Activated naive CD8-positive, alpha-beta T cell treated with anti-CD3 and anti-CD28 coated beads, Interleukin-2, amount 50 U/mL, for 24 hours (primary cell): ENCODE data around the gene CHRNA5.
"Not testable (repeated sequence)": the region's sequence is repeated elsewhere in the genome, so short reads cannot be mapped to it uniquely, and the experiment has no call there.

Source experiments
- ATAC-seq: fragments of 150-1000 bp; cut with Tn5 transposase; one replicate; pipeline ENCODE4 v1.10.0; 2021
- DNase-seq: peaks from one replicate; pipeline ENCODE4 v3.0.0; 2021
- H3K27ac Mint-ChIP-seq: one replicate; pipeline ENCODE4 v1.8.0; 2021; ENCODE audit warnings: mild to moderate bottlenecking, mixed read lengths
- H3K27me3 Mint-ChIP-seq: one replicate; pipeline ENCODE4 v1.8.0; 2021; ENCODE audit warnings: mixed read lengths
- H3K36me3 Mint-ChIP-seq: one replicate; pipeline ENCODE4 v1.8.0; 2021; ENCODE audit warnings: low read depth, mixed read lengths
- H3K4me1 Mint-ChIP-seq: one replicate; pipeline ENCODE4 v1.8.0; 2021; ENCODE audit warnings: mixed read lengths
- H3K4me3 Mint-ChIP-seq: one replicate; pipeline ENCODE4 v1.8.0; 2021; ENCODE audit warnings: mild to moderate bottlenecking, moderate library complexity, mixed read lengths
- H3K9me3 Mint-ChIP-seq: one replicate; pipeline ENCODE4 v1.8.0; 2021; ENCODE audit warnings: mixed read lengths

The CHRNA5 gene

DNA sequence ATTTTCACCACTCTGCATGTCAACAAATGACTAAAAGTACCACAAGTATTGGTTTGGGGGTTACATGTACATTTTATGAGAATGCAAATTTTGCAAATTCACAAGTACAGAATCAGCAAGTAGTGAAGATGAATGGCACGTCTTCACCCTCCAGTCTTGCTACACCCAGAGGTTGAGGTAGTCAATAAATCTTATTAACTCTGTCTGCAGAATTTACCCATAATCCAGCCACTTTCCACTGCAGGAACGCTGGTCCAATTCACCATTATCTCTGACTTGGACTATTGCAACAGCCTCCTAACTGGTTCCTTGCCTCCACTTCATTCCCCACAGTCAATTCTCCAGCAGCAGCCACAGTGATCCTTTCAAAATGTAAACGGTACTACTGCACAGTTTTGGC lies 14.5 kb upstream of the CHRNA5 start:
- Mint-ChIP-seq H3K9me3 (no peaks in the 10 kb centered on the region), H3K27me3 (no peaks in the 10 kb centered on the region), H3K27ac (no peak overlapping the region), H3K4me3 (no peak overlapping the region), H3K36me3 (peaks cover 32% of the 10 kb centered on the region), H3K4me1 (no peaks in the 10 kb centered on the region)
- DNase-seq: no peak
- ATAC-seq: no peak

DNA sequence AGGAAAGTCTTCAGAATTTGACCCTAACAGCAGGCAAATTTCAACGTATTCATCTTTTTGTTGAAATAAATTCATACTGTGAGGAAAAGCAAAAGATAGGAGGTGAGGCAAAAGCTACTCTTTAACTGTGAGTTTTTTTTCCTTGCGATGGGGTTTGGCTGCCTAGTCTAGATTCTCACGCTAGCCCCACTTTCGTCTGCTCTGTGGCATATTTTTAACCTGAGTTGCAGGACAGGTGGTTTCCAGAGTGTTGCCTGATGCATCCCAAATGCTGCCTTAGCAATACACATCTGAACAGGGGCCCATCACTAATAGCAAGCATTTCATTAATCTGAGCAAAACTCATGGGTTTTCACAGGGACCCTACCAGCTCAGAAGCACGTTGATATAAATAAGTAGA lies 13.4 kb upstream of the CHRNA5 start:
- Mint-ChIP-seq H3K4me1 (no peaks in the 10 kb centered on the region), H3K27ac (no peak overlapping the region), H3K9me3 (no peaks in the 10 kb centered on the region), H3K4me3 (no peak overlapping the region), H3K27me3 (no peaks in the 10 kb centered on the region), H3K36me3 (peaks cover 23% of the 10 kb centered on the region)
- DNase-seq: no peak
- ATAC-seq: no peak

DNA sequence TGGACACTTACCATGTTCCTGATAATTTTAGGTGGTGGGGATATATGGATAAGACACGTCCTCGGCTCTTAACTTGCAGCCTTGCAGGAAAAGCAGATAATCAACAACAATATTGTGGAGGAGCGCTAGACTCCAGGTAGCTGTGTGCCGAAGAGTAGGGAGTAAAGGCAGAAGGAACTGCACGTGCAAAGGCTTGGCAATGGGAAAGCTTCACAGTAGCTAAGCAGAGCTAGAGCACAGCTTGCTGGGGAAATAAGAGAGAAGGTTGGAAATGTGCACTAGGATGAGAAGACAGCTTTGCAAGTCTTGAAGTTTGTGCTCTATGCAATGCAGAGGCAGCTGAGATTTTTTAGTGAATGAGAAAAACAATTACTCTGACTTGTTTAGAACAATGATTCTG lies 12.7 kb upstream of the CHRNA5 start:
- no peaks in the 10 kb centered on the region for H3K27me3 Mint-ChIP-seq
- no peaks in the 10 kb centered on the region for H3K9me3 Mint-ChIP-seq
- no peak overlapping the region for H3K27ac Mint-ChIP-seq
- H3K36me3 Mint-ChIP-seq: peaks cover 21% of the 10 kb centered on the region
- no peak for ATAC-seq
- no peaks in the 10 kb centered on the region for H3K4me1 Mint-ChIP-seq
- H3K4me3 Mint-ChIP-seq: no peak overlapping the region
- DNase-seq: no peak

DNA sequence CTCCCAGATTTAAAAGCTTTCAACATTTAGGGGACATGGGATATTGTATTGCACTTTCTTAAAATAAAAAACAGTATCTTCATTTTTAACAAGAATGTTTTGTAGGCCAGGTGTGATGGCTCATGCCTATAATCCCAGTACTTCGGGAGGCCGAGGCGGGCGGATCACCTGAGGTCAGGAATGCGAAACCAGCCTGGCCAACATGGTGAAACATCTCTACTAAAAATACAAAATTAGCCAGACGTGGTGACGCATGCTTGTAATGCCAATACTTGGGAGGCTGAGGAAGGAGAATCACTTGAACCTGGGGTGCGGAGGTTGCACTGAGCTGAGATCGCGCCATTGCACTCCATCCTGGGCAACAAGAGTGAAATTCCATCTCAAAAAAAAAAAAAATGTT lies 5.1 kb upstream of the CHRNA5 start:
- not testable (repeated sequence) for H3K9me3 Mint-ChIP-seq, ATAC-seq, H3K36me3 Mint-ChIP-seq, H3K27me3 Mint-ChIP-seq, H3K4me1 Mint-ChIP-seq, DNase-seq, H3K4me3 Mint-ChIP-seq, H3K27ac Mint-ChIP-seq

DNA sequence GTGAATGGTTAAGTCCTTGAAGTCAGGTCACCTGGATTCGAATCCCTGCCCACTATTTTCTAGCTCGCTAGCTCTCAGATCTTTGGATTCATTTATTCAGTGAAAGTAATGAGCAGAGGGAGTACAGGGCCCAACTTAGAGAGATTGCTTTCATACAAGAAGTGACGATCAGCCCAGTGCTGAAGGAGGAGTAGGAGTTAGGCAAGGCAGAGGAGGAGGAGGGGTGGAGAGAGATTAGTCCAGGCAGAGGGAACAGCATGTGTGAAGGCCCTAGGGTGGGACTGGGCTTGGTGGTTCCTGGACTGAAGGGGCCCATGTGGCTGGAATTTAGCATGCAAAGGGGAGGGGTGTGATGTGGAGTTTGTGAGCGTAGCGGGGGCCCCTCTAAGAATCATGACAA lies 3.8 kb upstream of the CHRNA5 start:
- no peak for DNase-seq
- Mint-ChIP-seq H3K4me1 (peaks cover 16% of the 10 kb centered on the region), H3K9me3 (no peaks in the 10 kb centered on the region), H3K36me3 (no peaks in the 10 kb centered on the region), H3K4me3 (no peak overlapping the region), H3K27ac (no peak overlapping the region), H3K27me3 (peaks cover 12% of the 10 kb centered on the region)
- no peak for ATAC-seq

DNA sequence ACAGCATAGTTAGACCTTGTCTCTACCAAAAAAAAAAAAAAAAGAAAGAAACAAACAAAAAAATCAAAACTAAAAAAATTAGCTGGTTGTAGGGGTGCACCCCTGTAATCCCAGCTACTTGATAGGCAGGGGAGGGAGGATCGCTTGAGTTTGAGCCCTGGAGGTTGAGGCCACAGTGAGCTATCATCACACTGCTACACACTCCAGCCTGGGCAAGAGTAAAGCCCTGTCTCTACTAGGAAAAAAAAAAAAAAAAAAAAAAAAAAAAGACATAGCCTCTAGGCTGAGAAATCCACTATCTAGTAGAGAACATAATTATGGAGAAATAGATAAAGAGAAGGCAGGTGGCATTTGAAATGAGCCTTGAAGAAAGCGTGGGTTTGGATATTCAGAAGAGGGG lies 2.2 kb upstream of the CHRNA5 start:
- ATAC-seq (no peak), DNase-seq (no peak)
- no peak overlapping the region for H3K27ac Mint-ChIP-seq
- H3K36me3 Mint-ChIP-seq: no peaks in the 10 kb centered on the region
- H3K9me3 Mint-ChIP-seq: no peaks in the 10 kb centered on the region
- H3K4me1 Mint-ChIP-seq: peaks cover 25% of the 10 kb centered on the region
- H3K4me3 Mint-ChIP-seq: no peak overlapping the region
- H3K27me3 Mint-ChIP-seq: peaks cover 21% of the 10 kb centered on the region

DNA sequence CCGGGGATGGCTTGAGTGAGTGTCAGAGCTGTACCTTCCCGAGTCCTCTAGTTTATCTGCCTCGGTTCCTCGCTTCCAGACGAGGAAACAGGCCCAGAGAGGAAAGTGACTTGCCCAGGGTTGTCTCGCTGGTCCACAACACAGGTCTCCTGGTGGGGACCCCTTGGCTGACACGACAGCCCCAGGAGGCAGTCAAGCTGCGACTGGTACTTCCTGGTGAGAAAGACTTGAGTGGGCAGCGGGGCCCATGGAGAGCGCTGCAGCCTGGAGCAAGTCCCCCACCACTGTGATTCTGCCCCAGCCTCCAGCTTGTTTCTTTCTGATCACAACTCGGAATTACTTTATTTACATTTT lies 600 bp upstream of the CHRNA5 start:
- H3K36me3 Mint-ChIP-seq: no peaks in the 10 kb centered on the region
- peaks cover 21% of the 10 kb centered on the region for H3K27me3 Mint-ChIP-seq
- H3K4me3 Mint-ChIP-seq: peak overlapping the region; percentile 85
- ATAC-seq (peak; percentile 15), DNase-seq (peak; percentile 4)
- H3K9me3 Mint-ChIP-seq: no peaks in the 10 kb centered on the region
- H3K27ac Mint-ChIP-seq: no peak overlapping the region
- peaks cover 27% of the 10 kb centered on the region for H3K4me1 Mint-ChIP-seq

DNA sequence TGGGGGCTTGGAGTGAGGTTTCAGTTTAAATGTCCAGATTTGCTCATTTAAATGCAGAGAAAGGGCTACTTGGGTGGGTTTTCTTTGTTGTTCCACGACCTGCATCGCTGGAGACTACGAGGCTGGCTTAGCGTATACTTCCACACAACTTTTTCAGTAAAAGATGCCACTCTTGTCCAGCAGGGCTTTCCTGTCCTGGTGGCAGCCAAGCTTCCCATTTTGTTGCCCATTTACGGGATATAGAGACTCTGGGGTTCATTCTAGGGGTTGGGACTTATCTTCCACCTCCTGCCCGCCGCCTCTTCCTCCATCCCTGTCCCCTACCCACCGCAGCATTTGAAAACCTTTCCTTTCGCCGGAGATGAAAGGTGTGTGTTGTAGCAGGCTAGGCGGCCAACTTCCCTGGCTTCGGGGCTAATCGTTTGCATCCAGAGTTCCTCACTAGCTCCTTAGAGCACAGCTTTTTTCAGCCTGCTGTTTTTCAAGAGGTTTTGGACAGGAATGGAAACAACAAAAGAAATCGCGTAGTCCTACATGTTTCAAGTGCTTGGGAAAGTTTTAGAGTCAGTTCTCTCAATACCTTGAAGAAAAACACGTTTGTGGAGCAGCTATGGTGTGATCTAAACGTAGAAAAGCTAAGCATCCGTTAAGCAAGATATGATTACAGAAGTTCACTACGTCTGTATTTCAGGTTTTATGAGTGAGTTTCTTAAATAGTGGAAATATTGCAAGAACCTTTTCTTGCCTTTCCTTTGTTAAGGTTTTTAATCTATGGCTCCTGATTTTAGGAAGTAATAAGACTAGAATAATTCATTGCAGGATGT lies 843 bp downstream of the CHRNA5 start:
- H3K27me3 Mint-ChIP-seq: peaks cover 21% of the 10 kb centered on the region
- peaks cover 27% of the 10 kb centered on the region for H3K4me1 Mint-ChIP-seq
- no peak for DNase-seq
- ATAC-seq: peak; percentile 18
- peak overlapping the region; percentile 85 for H3K4me3 Mint-ChIP-seq
- H3K9me3 Mint-ChIP-seq: no peaks in the 10 kb centered on the region
- H3K36me3 Mint-ChIP-seq: no peaks in the 10 kb centered on the region
- peak overlapping the region; percentile 65 for H3K27ac Mint-ChIP-seq

DNA sequence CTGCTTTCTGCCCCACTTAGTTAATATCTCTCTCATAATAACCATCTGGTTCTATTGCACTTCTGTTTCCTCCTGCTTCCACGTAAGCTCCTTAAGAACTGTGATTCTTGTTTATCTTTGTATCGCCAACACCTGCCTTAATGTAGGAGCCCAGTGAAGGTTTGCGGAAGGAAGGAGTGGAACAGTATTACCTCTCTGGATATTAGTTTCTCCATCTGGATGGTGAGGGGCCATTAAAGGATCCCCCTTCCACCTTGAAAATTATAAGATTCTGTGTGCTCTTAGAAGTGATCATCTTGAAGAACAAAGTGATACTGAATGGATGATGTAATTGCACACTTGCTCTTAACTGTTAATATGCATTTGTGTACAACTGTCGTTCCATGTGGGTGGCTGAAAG lies 2.2 kb downstream of the CHRNA5 start:
- no peaks in the 10 kb centered on the region for H3K36me3 Mint-ChIP-seq
- DNase-seq (no peak), ATAC-seq (no peak)
- peak overlapping the region; percentile 6 for H3K4me3 Mint-ChIP-seq
- no peak overlapping the region for H3K27ac Mint-ChIP-seq
- peaks cover 21% of the 10 kb centered on the region for H3K27me3 Mint-ChIP-seq
- H3K4me1 Mint-ChIP-seq: peaks cover 27% of the 10 kb centered on the region
- no peaks in the 10 kb centered on the region for H3K9me3 Mint-ChIP-seq

DNA sequence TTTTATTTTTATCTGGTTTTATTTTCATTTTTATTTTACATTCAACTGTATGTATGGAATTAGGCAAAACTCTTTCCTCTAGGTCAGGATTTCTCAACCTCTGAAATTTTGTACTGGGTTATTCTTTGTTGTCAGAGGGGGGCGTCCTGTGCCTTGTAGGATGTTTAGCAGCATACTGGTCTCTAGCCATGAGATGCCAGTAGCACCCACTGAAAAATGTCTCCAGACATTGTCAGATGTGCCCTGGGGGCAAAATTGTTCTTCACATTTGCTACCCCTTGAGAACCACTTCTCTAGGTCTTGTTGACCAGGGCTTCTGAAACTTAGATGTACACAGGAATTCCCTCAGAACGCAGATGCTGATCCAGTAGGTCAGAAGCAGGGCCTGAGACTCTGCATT lies 5.4 kb downstream of the CHRNA5 start:
- no peaks in the 10 kb centered on the region for H3K36me3 Mint-ChIP-seq
- peaks cover 14% of the 10 kb centered on the region for H3K27me3 Mint-ChIP-seq

DNA sequence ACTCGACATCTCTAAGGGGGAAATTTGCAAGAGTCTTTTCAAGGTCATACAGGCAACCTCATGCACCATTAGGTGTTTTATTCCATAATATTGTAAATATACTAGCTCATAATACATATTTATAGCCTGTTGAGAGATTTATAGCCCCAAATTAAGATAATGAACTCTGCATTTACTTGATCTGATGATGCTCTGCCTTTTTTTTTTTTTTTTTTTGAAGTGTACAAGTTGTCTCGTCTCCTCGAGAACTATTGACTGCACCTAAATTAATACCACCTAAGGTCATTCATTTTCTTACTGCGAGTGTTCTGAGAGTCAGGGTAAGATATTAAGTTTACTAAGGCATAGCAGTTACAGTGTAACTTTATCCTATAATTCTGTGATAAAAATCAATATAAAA lies 6.1 kb downstream of the CHRNA5 start:
- no peak overlapping the region for H3K4me3 Mint-ChIP-seq
- DNase-seq (no peak), ATAC-seq (no peak)
- no peak overlapping the region for H3K27ac Mint-ChIP-seq
- peaks cover 12% of the 10 kb centered on the region for H3K27me3 Mint-ChIP-seq
- no peaks in the 10 kb centered on the region for H3K36me3 Mint-ChIP-seq
- H3K4me1 Mint-ChIP-seq: peaks cover 13% of the 10 kb centered on the region
- no peaks in the 10 kb centered on the region for H3K9me3 Mint-ChIP-seq

More for the DNA sequence above, 5.4 kb downstream of the CHRNA5 start:
- ATAC-seq: no peak
- peaks cover 18% of the 10 kb centered on the region for H3K4me1 Mint-ChIP-seq
- H3K27ac Mint-ChIP-seq: no peak overlapping the region
- no peak overlapping the region for H3K4me3 Mint-ChIP-seq
- no peaks in the 10 kb centered on the region for H3K9me3 Mint-ChIP-seq
- no peak for DNase-seq

DNA sequence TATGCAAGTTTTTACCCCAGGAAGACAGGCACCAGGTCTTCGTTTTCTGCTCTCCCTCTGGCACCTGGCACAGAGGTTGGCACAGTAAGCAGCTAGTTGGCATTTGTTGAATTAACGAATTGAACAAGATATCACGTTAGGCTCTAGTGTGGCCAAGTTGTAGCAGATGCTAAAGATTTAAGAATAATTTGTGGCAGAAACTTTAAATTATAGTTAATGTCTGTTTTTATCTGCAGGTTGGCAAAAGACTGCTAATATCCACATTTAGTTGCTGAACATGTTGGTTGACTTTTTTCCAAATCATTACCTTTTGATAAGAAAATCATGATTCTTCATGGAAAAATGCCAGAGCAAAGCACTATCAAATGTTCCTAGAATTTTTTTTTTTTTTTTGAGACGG lies 8.1 kb downstream of the CHRNA5 start:
- H3K9me3 Mint-ChIP-seq: no peaks in the 10 kb centered on the region
- H3K4me3 Mint-ChIP-seq: no peak overlapping the region
- peaks cover 1% of the 10 kb centered on the region for H3K27me3 Mint-ChIP-seq
- ATAC-seq (no peak), DNase-seq (no peak)
- no peaks in the 10 kb centered on the region for H3K36me3 Mint-ChIP-seq
- peaks cover 2% of the 10 kb centered on the region for H3K4me1 Mint-ChIP-seq
- H3K27ac Mint-ChIP-seq: no peak overlapping the region

DNA sequence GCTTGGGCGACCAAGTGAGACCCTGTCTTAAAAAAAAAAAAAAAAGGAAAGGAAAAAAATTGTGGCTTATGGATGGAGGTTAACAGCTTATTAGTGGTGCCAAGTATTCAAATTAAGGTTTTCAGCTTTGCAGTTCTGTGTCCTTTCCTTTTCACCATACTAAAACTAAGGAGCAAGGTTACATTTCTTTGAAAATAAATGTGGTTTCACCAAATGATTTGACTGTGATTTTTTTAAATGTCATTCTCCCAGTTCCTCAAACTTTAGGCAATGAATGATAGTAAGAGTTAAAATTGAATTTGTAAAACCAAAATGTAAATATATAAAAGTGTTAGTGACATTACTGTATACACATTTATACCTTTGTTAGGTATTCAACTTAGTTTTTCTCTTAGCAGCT lies 9.6 kb downstream of the CHRNA5 start:
- peaks cover 1% of the 10 kb centered on the region for H3K27me3 Mint-ChIP-seq
- H3K4me1 Mint-ChIP-seq: no peaks in the 10 kb centered on the region
- no peak overlapping the region for H3K4me3 Mint-ChIP-seq
- H3K9me3 Mint-ChIP-seq: no peaks in the 10 kb centered on the region
- ATAC-seq (no peak), DNase-seq (no peak)
- no peaks in the 10 kb centered on the region for H3K36me3 Mint-ChIP-seq
- H3K27ac Mint-ChIP-seq: no peak overlapping the region

DNA sequence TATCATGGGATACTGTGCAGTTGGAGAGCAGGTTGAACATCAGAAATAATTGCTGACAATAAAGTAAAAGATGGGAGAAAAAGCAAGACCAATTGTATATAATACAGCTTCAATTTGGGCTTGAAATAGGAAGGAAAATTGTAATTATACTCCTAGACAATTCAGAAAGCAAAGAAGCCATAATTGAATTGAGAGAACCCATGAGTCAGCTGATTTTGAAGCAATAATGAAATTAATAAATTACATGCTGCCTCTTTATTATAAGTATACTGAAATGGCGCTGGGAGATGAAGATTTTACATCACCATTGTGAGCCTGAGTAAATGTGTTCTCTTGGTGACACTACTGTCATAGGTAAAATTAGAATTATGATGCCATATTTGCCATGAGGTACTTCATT lies 32.3 kb downstream of the CHRNA5 start:
- Mint-ChIP-seq H3K9me3 (no peaks in the 10 kb centered on the region), H3K27me3 (peaks cover 3% of the 10 kb centered on the region), H3K4me1 (no peaks in the 10 kb centered on the region), H3K36me3 (no peaks in the 10 kb centered on the region), H3K27ac (no peak overlapping the region), H3K4me3 (no peak overlapping the region)
- ATAC-seq (no peak), DNase-seq (no peak)

DNA sequence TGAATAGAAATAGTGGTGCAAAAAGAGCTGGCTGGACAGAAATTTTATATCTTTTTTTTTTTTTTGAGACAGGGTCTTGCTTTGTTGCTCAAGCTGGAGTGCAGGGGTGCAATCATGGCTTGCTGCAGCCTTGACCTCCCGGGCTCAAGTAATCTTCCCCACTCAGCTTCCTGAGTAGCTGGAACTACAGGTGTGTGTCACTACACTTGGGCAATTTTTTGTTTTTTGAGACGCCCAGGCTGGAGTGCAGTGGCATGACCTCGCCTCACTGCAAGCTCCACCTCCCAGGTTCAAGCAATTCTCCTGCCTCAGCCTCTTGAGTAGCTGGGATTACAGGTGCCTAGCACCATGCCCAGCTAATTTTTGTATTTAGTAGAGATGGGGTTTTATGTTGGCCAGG lies 33.0 kb downstream of the CHRNA5 start:
- Mint-ChIP-seq H3K4me1 (no peaks in the 10 kb centered on the region), H3K36me3 (no peaks in the 10 kb centered on the region), H3K4me3 (no peak overlapping the region), H3K27me3 (peaks cover 5% of the 10 kb centered on the region), H3K9me3 (no peaks in the 10 kb centered on the region), H3K27ac (no peak overlapping the region)
- DNase-seq: no peak
- ATAC-seq: no peak

DNA sequence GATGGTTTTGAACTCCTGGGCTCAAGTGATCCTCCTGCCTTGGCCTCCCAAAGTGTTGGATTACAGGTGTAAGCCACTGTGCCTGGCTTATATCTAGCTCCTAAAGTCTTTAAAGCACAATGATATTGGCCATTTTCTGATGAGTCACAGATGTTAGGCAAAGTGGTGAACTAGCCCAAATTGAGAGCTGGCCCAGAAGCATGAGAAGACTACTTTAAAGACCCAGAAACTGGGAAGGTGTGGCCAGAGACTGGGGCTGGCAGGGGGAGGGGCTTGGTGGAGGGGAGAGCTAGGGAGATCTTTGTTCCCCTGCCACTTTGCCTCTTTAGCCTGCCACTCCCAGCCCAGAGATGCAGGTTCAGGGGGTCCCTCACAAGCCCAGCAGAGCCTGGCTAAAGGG lies 33.9 kb downstream of the CHRNA5 start:
- ATAC-seq: no peak
- H3K36me3 Mint-ChIP-seq: no peaks in the 10 kb centered on the region

More for the DNA sequence above, 33.9 kb downstream of the CHRNA5 start:
- H3K27me3 Mint-ChIP-seq: peaks cover 5% of the 10 kb centered on the region
- H3K4me1 Mint-ChIP-seq: no peaks in the 10 kb centered on the region
- H3K4me3 Mint-ChIP-seq: no peak overlapping the region
- no peak for DNase-seq
- H3K27ac Mint-ChIP-seq: no peak overlapping the region
- H3K9me3 Mint-ChIP-seq: no peaks in the 10 kb centered on the region
